Measurements from ENCODE around the gene ESR1.

ESR1 gene

GRCh38 chr6:152057832-152058498 lies 250.5 kb downstream of the ESR1 start:
- TF ChIP-seq OSR1 (CRISPR knock-in tag; IDR thresholded peaks at IDR 0.05) (no peak), POU6F1 (CRISPR knock-in tag; IDR thresholded peaks at IDR 0.05; ENCODE audit: borderline replicate concordance, low read depth) (no peak), TCF4 (CRISPR knock-in tag; IDR thresholded peaks at IDR 0.05; ENCODE audit: borderline replicate concordance) (no peak), PPARA (CRISPR knock-in tag; IDR thresholded peaks at IDR 0.05; ENCODE audit: borderline replicate concordance) (no peak), GLIS3 (CRISPR knock-in tag; IDR thresholded peaks at IDR 0.05) (no peak), PATZ1 (CRISPR knock-in tag; IDR thresholded peaks at IDR 0.05; ENCODE audit: borderline replicate concordance) (no peak), CREB5 (CRISPR knock-in tag; IDR thresholded peaks at IDR 0.05; ENCODE audit: low read depth) (no peak), BACH2 (CRISPR knock-in tag; IDR thresholded peaks at IDR 0.05; ENCODE audit: borderline replicate concordance) (no peak), TSHZ2 (CRISPR knock-in tag; IDR thresholded peaks at IDR 0.05) (no peak), ARNTL (CRISPR knock-in tag; IDR thresholded peaks at IDR 0.05; ENCODE audit: borderline replicate concordance, low read depth) (no peak), ZFP3 (CRISPR knock-in tag; IDR thresholded peaks at IDR 0.05) (no peak), SNAI2 (CRISPR knock-in tag; IDR thresholded peaks at IDR 0.05) (no peak)
- no peak for ATAC-seq

- no peak for ATAC-seq
- TF ChIP-seq ARNTL (CRISPR knock-in tag; IDR thresholded peaks at IDR 0.05; ENCODE audit: borderline replicate concordance, low read depth) = no peak
- no peak for TF ChIP-seq ZNF70 (CRISPR knock-in tag; IDR thresholded peaks at IDR 0.05)
- TF ChIP-seq PATZ1 (CRISPR knock-in tag; IDR thresholded peaks at IDR 0.05; ENCODE audit: borderline replicate concordance) = no peak
- TF ChIP-seq POU6F1 (CRISPR knock-in tag; IDR thresholded peaks at IDR 0.05; ENCODE audit: borderline replicate concordance, low read depth) = no peak
- no peak for TF ChIP-seq CREB5 (CRISPR knock-in tag; IDR thresholded peaks at IDR 0.05; ENCODE audit: low read depth)
These were observed 252.4 kb downstream of the ESR1 start for GRCh38 chr6:152059909-152060308.

GRCh38 chr6:152062476-152062875 lies 255.0 kb downstream of the ESR1 start:
- no peak for TF ChIP-seq ZNF8 (CRISPR knock-in tag; IDR thresholded peaks at IDR 0.05)
- TF ChIP-seq ESRRG (CRISPR knock-in tag; IDR thresholded peaks at IDR 0.05) = no peak
- TF ChIP-seq ISL1 (CRISPR knock-in tag; IDR thresholded peaks at IDR 0.05) = no peak
- no peak for TF ChIP-seq ZNF565 (CRISPR knock-in tag; conservative IDR thresholded peaks at IDR 0.05; ENCODE audit: low read depth)
- TF ChIP-seq TCF4 (CRISPR knock-in tag; IDR thresholded peaks at IDR 0.05; ENCODE audit: borderline replicate concordance) = no peak
- TF ChIP-seq ZFP3 (CRISPR knock-in tag; IDR thresholded peaks at IDR 0.05) = no peak
- TF ChIP-seq TOX (CRISPR knock-in tag; IDR thresholded peaks at IDR 0.05; ENCODE audit: borderline replicate concordance) = no peak
- no peak for TF ChIP-seq CREB5 (CRISPR knock-in tag; IDR thresholded peaks at IDR 0.05; ENCODE audit: low read depth)
- no peak for TF ChIP-seq PATZ1 (CRISPR knock-in tag; IDR thresholded peaks at IDR 0.05; ENCODE audit: borderline replicate concordance)
- no peak for TF ChIP-seq SNAI2 (CRISPR knock-in tag; IDR thresholded peaks at IDR 0.05)
- no peak for TF ChIP-seq OSR1 (CRISPR knock-in tag; IDR thresholded peaks at IDR 0.05)
- TF ChIP-seq ZNF70 (CRISPR knock-in tag; IDR thresholded peaks at IDR 0.05) = no peak
- TF ChIP-seq ARNTL (CRISPR knock-in tag; IDR thresholded peaks at IDR 0.05; ENCODE audit: borderline replicate concordance, low read depth) = no peak
- TF ChIP-seq RARB (CRISPR knock-in tag; IDR thresholded peaks at IDR 0.05) = no peak
- ATAC-seq = no peak
